Mesenchymal stem cell (in vitro differentiated cells and primary cell): ENCODE measurements around the gene METTL25B.

Experiments used
- DNase-seq: peaks from one replicate; pipeline ENCODE4 v3.0.0-alpha.2; 2013
- H2AFZ ChIP-seq: one replicate; pipeline ENCODE4 v1.6.1; 2013; ENCODE audit warnings: low read depth, mild to moderate bottlenecking, control low read depth, inconsistent platforms, low read length, moderate library complexity
- H2AK5ac ChIP-seq: 2 replicates; pipeline ENCODE4 v1.6.1; 2013; ENCODE audit warnings: low read length, moderate library complexity, mild to moderate bottlenecking, inconsistent platforms; ENCODE audit not compliant: severe bottlenecking
- H2BK120ac ChIP-seq: one replicate; pipeline ENCODE4 v1.6.1; 2013; ENCODE audit warnings: low read depth, mild to moderate bottlenecking, inconsistent platforms, low read length, moderate library complexity
- H2BK12ac ChIP-seq, 2 experiments: one replicate each; pipeline ENCODE4 v1.6.1; 2013; ENCODE audit warnings: inconsistent platforms in 2 of 2, low read length in 2 of 2, mild to moderate bottlenecking in 2 of 2, moderate library complexity in 2 of 2, control low read depth in 1 of 2
- H2BK15ac ChIP-seq: one replicate; pipeline ENCODE4 v1.6.1; 2013; ENCODE audit warnings: mild to moderate bottlenecking, low read depth, inconsistent platforms; ENCODE audit not compliant: poor library complexity, severe bottlenecking
- H2BK5ac ChIP-seq: 2 replicates; pipeline ENCODE4 v1.6.1; 2013; ENCODE audit warnings: low read depth, mild to moderate bottlenecking, low read length, control low read depth, inconsistent platforms; ENCODE audit not compliant: poor library complexity, severe bottlenecking
- H3K14ac ChIP-seq, 2 experiments: one replicate each; pipeline ENCODE4 v1.6.1; 2013; ENCODE audit warnings: inconsistent platforms in 2 of 2, low read length in 2 of 2, control low read depth in 1 of 2, mild to moderate bottlenecking in 1 of 2, moderate library complexity in 1 of 2
- H3K18ac ChIP-seq, 2 experiments: one replicate each; pipeline ENCODE4 v1.6.1; 2013; ENCODE audit warnings: inconsistent platforms in 2 of 2, low read length in 2 of 2, control low read depth in 1 of 2, low read depth in 1 of 2, mild to moderate bottlenecking in 1 of 2
- H3K23ac ChIP-seq, 2 experiments: one replicate each; pipeline ENCODE4 v1.6.1; 2013; ENCODE audit warnings: inconsistent platforms in 2 of 2, low read length in 2 of 2, mild to moderate bottlenecking in 2 of 2, moderate library complexity in 2 of 2, control low read depth in 1 of 2
- H3K27ac ChIP-seq: 2 replicates; pipeline ENCODE4 v1.5.1; 2013; ENCODE audit warnings: mild to moderate bottlenecking, moderate library complexity, low read length, control low read depth, inconsistent platforms; ENCODE audit not compliant: poor library complexity, severe bottlenecking
- H3K27me3 ChIP-seq, 2 experiments: 2 replicates each; pipeline versions ENCODE4 v1.6.1 to v1.7.0; 2013; ENCODE audit warnings: low read length in 2 of 2, mild to moderate bottlenecking in 2 of 2, moderate library complexity in 2 of 2, control low read depth in 1 of 2, inconsistent platforms in 1 of 2; ENCODE audit not compliant: control insufficient read depth in 1 of 2, insufficient read depth in 1 of 2
- H3K36me3 ChIP-seq, 2 experiments: 2 replicates each; pipeline versions ENCODE4 v1.6.1 to v1.7.0; 2013; ENCODE audit warnings: low read length in 2 of 2, control low read depth in 1 of 2, inconsistent platforms in 1 of 2, low read depth in 1 of 2, mild to moderate bottlenecking in 1 of 2; ENCODE audit not compliant: insufficient read depth in 2 of 2, control insufficient read depth in 1 of 2
- H3K4ac ChIP-seq, 2 experiments: one replicate each; pipeline ENCODE4 v1.6.1; 2013; ENCODE audit warnings: inconsistent platforms in 2 of 2, low read length in 2 of 2, mild to moderate bottlenecking in 2 of 2, moderate library complexity in 2 of 2, control low read depth in 1 of 2, low read depth in 1 of 2
- H3K4me1 ChIP-seq: 2 replicates; pipeline ENCODE4 v1.6.1; 2013; ENCODE audit warnings: low read depth, low read length, control low read depth; ENCODE audit not compliant: control insufficient read depth, insufficient read depth
- H3K4me2 ChIP-seq: 2 replicates; pipeline ENCODE4 v1.6.1; 2013; ENCODE audit warnings: low read length, mild to moderate bottlenecking, inconsistent platforms; ENCODE audit not compliant: poor library complexity, severe bottlenecking
- H3K4me3 ChIP-seq, 2 experiments: 2 replicates each; pipeline versions ENCODE4 v1.5.1 to v1.7.0; 2013; ENCODE audit warnings: low read length in 2 of 2, mild to moderate bottlenecking in 2 of 2, control low read depth in 1 of 2, low read depth in 1 of 2; ENCODE audit not compliant: insufficient read depth in 1 of 2
- H3K79me1 ChIP-seq: replicated peaks from 2 replicates; pipeline ENCODE4 v1.6.1; 2013; ENCODE audit warnings: mild to moderate bottlenecking, control low read depth, low read length, inconsistent platforms; ENCODE audit not compliant: poor library complexity, severe bottlenecking
- H3K9ac ChIP-seq: 2 replicates; pipeline ENCODE4 v1.7.0; 2013; ENCODE audit warnings: mild to moderate bottlenecking, low read length, moderate library complexity
- H3K9me3 ChIP-seq: 2 replicates; pipeline ENCODE4 v1.7.0; 2013; ENCODE audit warnings: mild to moderate bottlenecking, low read length; ENCODE audit not compliant: control insufficient read depth
- H4K8ac ChIP-seq: one replicate; pipeline ENCODE4 v1.6.1; 2013; ENCODE audit warnings: inconsistent platforms, mild to moderate bottlenecking, low read length, moderate library complexity
- H4K91ac ChIP-seq: one replicate; pipeline ENCODE4 v1.6.1; 2013; ENCODE audit warnings: mild to moderate bottlenecking, low read length, inconsistent platforms
- WGBS: methylation state at CpG from one replicate; pipeline ENCODE4 v1.1.7; 2013; ENCODE audit warnings: mixed read lengths; 5-methylcytosine and 5-hydroxymethylcytosine counted together

METTL25B gene

GRCh38 chr1:156705321-156705917 lies 22.9 kb upstream of the METTL25B start, which contains the start of gene CRABP2:
Gene CRABP2 (minus strand): TSS chr1:156705583. CDS start chr1:156705446, 137 bp downstream.
- H3K79me1 ChIP-seq, result no peaks in the 10 kb centered on the region
- peak within 1 kb of the TSS; percentile 15 for H2AK5ac ChIP-seq
- H3K4me2 ChIP-seq, result peak within 1 kb of the TSS; percentile 87
- H3K14ac ChIP-seq, result peak within 1 kb of the TSS in 1 of 2 experiments; percentile 64
- H3K9ac ChIP-seq, result peak within 1 kb of the TSS; percentile 89
- peak within 1 kb of the TSS; percentile 96 for H4K8ac ChIP-seq
- peak within 1 kb of the TSS in 1 of 2 experiments; percentile 77 for H3K23ac ChIP-seq
- peak; percentile 52 for DNase-seq
- WGBS, result 2% methylated on average over 36 of the region's 42 CpGs
- no peak within 1 kb of the TSS for H3K27ac ChIP-seq
- peaks cover 62% of the 10 kb centered on the region for H3K4me1 ChIP-seq
- peaks cover 5 to 15% of the 10 kb centered on the region in 2 experiments for H3K36me3 ChIP-seq
- peak within 1 kb of the TSS; percentile 39 for H2AFZ ChIP-seq
- peak within 1 kb of the TSS; percentile 80 for H4K91ac ChIP-seq
- H3K27me3 ChIP-seq, result peaks cover 0 to 30% of the 10 kb centered on the region in 2 experiments
- H2BK15ac ChIP-seq, result peak within 1 kb of the TSS; percentile 82
- no peaks in the 10 kb centered on the region for H3K9me3 ChIP-seq
- peak within 1 kb of the TSS; percentile 86 for H2BK120ac ChIP-seq
- peak within 1 kb of the TSS; percentile 35 to 85 for H3K4me3 ChIP-seq
- peak within 1 kb of the TSS; percentile 91 to 94 for H2BK12ac ChIP-seq
- peak within 1 kb of the TSS; percentile 73 to 88 for H3K4ac ChIP-seq
- H2BK5ac ChIP-seq, result no peak within 1 kb of the TSS
- H3K18ac ChIP-seq, result peak within 1 kb of the TSS; percentile 44 to 88

- Histone ChIP-seq H2AK5ac (no peak overlapping the region), H3K4ac (peak overlapping the region; percentile 73 to 88), H3K27me3 (peaks cover 0 to 23% of the 10 kb centered on the region in 2 experiments), H3K9ac (peak overlapping the region; percentile 89), H2BK15ac (peak overlapping the region; percentile 82), H2AFZ (peak overlapping the region; percentile 39), H3K14ac (peak overlapping the region in 1 of 2 experiments; percentile 64), H2BK120ac (peak overlapping the region; percentile 86), H2BK12ac (peak overlapping the region; percentile 91 to 94), H3K9me3 (no peaks in the 10 kb centered on the region), H3K23ac (peak overlapping the region in 1 of 2 experiments; percentile 51), H3K4me1 (peaks cover 65% of the 10 kb centered on the region), H2BK5ac (no peak overlapping the region), H4K91ac (peak overlapping the region; percentile 80), H3K36me3 (peaks cover 0 to 8% of the 10 kb centered on the region in 2 experiments), H3K4me2 (peak overlapping the region; percentile 87), H3K18ac (peak overlapping the region; percentile 7 to 88), H3K4me3 (peak overlapping the region; percentile 5 to 85), H3K27ac (no peak overlapping the region), H4K8ac (peak overlapping the region; percentile 96), H3K79me1 (no peaks in the 10 kb centered on the region)
- DNase-seq, result peak; percentile 71
- WGBS, result 2% methylated on average over 45 of the region's 45 CpGs
Measured at GRCh38 chr1:156705918-156706656, 22.2 kb upstream of the METTL25B start.

- H2AK5ac ChIP-seq, result peak overlapping the region; percentile 15
- 3% methylated on average over 28 of the region's 29 CpGs for WGBS
- peaks cover 0 to 22% of the 10 kb centered on the region in 2 experiments for H3K27me3 ChIP-seq
- H4K8ac ChIP-seq, result peak overlapping the region; percentile 96
- no peak overlapping the region for H3K27ac ChIP-seq
- peak overlapping the region; percentile 7 to 88 for H3K18ac ChIP-seq
- peaks cover 64% of the 10 kb centered on the region for H3K4me1 ChIP-seq
- H3K9ac ChIP-seq, result peak overlapping the region; percentile 89
- H3K14ac ChIP-seq, result no peak overlapping the region
- H3K36me3 ChIP-seq, result peaks cover 0 to under 1% of the 10 kb centered on the region in 2 experiments
- H2BK15ac ChIP-seq, result peak overlapping the region; percentile 57
- peak overlapping the region; percentile 66 to 83 for H3K4ac ChIP-seq
- peak overlapping the region; percentile 29 to 94 for H2BK12ac ChIP-seq
- peak overlapping the region; percentile 87 for H3K4me2 ChIP-seq
- peak; percentile 66 for DNase-seq
- H3K79me1 ChIP-seq, result no peaks in the 10 kb centered on the region
- H3K4me3 ChIP-seq, result peak overlapping the region; percentile 5 to 85
- H2BK120ac ChIP-seq, result peak overlapping the region; percentile 86
- no peaks in the 10 kb centered on the region for H3K9me3 ChIP-seq
- H3K23ac ChIP-seq, result no peak overlapping the region
- H4K91ac ChIP-seq, result peak overlapping the region; percentile 92
- no peak overlapping the region for H2AFZ ChIP-seq
- H2BK5ac ChIP-seq, result no peak overlapping the region
Measured at GRCh38 chr1:156706657-156707416, 21.4 kb upstream of the METTL25B start.
